Measurements from ENCODE around the gene LRP2. TPM values are rescaled to one million over a fixed set of nuclear protein-coding genes. Genes with fewer than 3 reads are reported as not detected.

LRP2 gene
- total RNA-seq, 1 donor from 2014 or later, result 0.28 TPM

DNA sequence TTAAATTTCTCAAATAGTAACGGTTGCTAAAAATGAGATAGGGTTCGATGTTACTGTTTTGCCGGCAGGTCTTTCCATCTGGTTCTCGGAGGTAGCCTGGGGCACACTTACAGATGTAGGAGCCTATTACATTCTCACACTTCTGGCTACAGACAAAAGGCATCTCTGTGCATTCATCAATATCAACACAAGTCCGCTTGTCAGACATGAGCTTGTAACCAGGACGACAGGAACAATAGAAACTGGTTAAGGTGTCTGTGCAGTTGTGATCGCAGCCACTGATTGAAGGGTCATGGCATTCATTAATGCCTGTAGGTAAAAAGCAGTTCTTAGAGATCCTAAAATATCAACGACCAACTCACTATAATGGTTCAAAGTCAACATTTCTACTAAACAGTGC is 176.6 kb downstream of the LRP2 start:
- H3K27me3 Mint-ChIP-seq, result peaks cover 7% of the 10 kb centered on the region
- no peaks in the 10 kb centered on the region for H3K9me3 Mint-ChIP-seq
- H3K27ac Mint-ChIP-seq, result no peak overlapping the region
- no peak for DNase-seq
- no peaks in the 10 kb centered on the region for H3K4me1 Mint-ChIP-seq
- no peaks in the 10 kb centered on the region for H3K36me3 Mint-ChIP-seq (ENCODE audit: low read depth)
- H3K4me3 Mint-ChIP-seq, result no peak overlapping the region
- intact Hi-C loops (cut with micrococcal nuclease), result no loop called here

DNA sequence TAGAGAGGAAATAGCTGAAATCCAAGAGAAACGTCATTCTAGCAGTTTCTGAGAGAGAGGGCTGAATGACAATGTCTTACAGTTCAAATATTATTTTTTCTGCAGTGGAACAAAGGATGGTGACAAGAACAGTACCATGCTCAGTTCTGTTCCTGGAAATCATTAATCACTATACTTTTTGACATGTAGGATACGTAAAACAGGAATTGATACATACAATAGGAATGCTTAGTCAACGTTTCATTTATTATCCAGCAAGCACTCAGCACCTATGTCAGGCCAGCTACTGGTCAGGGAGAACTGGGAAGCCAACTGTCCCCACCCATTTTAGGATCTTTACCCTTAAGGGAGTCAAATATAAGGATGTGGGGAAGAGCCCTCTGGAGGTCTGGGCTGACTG is 178.3 kb downstream of the LRP2 start:
- H3K4me3 Mint-ChIP-seq, result no peak overlapping the region
- no peaks in the 10 kb centered on the region for H3K36me3 Mint-ChIP-seq (ENCODE audit: low read depth)
- peaks cover 5% of the 10 kb centered on the region for H3K27me3 Mint-ChIP-seq
- H3K27ac Mint-ChIP-seq, result no peak overlapping the region
- no peaks in the 10 kb centered on the region for H3K4me1 Mint-ChIP-seq
- no peaks in the 10 kb centered on the region for H3K9me3 Mint-ChIP-seq
- DNase-seq, result no peak
- intact Hi-C loops (cut with micrococcal nuclease), result no loop called here

DNA sequence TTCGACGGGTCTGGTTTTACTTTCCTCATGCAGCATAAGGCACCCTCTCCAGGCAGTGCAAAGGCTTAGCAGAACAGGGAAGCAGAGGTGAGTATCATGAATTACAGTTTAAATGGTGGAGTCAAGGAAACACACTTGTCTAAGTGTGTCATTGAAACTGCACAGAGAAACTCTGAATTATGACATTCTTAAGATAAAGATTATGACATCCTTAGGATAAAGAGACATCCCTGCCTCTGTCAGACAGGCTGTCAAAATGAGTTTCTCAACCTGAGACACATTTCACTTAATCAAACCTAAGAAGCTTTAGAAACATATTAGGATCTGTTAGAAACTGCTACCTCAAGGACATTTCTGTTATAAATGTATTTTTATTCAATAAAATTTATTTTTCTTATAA is 179.8 kb downstream of the LRP2 start:
- no peaks in the 10 kb centered on the region for H3K36me3 Mint-ChIP-seq (ENCODE audit: low read depth)
- H3K9me3 Mint-ChIP-seq, result no peaks in the 10 kb centered on the region
- DNase-seq, result no peak
- intact Hi-C loops (cut with micrococcal nuclease), result no loop called here
- peaks cover 5% of the 10 kb centered on the region for H3K27me3 Mint-ChIP-seq
- no peak overlapping the region for H3K4me3 Mint-ChIP-seq
- H3K27ac Mint-ChIP-seq, result no peak overlapping the region
- no peaks in the 10 kb centered on the region for H3K4me1 Mint-ChIP-seq

DNA sequence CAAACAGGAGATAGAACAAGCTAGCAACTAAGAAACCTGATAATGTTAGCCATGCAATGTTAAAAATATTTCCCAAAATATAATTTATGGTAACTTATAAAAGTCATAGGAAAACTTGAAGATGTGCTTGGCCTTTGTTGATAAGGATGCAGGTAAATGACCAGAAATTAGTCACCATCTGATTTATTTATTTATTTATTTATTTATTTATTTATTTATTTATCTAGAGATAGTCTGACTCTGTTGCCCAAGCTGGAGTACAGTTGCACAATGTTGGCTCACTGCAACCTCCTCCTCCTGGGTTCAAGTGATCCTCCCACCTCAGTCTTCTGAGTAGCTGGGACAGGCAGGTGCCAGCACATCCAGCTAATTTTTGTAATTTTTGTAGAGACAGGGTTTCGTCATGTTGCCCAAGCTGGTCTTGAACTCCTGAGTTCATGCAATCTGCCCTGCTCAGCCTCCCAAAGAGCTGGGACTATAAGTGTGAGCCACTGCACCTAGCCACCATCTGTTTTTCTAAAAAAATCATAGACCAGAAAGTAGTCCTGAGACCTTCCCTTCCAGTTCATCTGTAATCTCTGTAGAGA is 183.4 kb downstream of the LRP2 start:
- intact Hi-C loops (cut with micrococcal nuclease), result no loop called here
- H3K27me3 Mint-ChIP-seq, result peaks cover 6% of the 10 kb centered on the region
- H3K36me3 Mint-ChIP-seq (ENCODE audit: low read depth), result no peaks in the 10 kb centered on the region
- no peaks in the 10 kb centered on the region for H3K9me3 Mint-ChIP-seq
- H3K27ac Mint-ChIP-seq, result no peak overlapping the region
- DNase-seq, result no peak
- H3K4me3 Mint-ChIP-seq, result no peak overlapping the region
- H3K4me1 Mint-ChIP-seq, result no peaks in the 10 kb centered on the region

DNA sequence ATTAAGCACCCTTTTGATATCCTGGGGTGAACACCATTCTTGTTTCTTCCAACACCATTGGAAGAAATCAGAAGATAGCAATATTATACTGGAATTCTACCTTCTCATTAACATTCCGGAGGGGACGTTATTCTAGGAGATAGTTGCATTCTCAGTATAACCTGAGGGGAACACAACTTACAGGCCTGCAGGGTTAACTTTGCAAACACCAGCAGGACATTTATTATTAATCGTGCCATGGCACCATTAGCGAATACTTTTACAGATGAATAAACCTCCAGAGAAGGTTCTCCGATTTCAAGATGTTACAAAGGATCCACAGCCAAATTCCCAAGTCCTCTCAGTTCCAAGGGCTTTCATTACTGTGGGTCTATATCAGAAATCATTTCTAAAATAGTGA is 184.0 kb downstream of the LRP2 start:
- no peaks in the 10 kb centered on the region for H3K4me1 Mint-ChIP-seq
- H3K4me3 Mint-ChIP-seq, result no peak overlapping the region
- H3K9me3 Mint-ChIP-seq, result no peaks in the 10 kb centered on the region
- peaks cover 6% of the 10 kb centered on the region for H3K27me3 Mint-ChIP-seq
- H3K36me3 Mint-ChIP-seq (ENCODE audit: low read depth), result no peaks in the 10 kb centered on the region
- no peak for DNase-seq
- H3K27ac Mint-ChIP-seq, result no peak overlapping the region
- intact Hi-C loops (cut with micrococcal nuclease), result no loop called here

DNA sequence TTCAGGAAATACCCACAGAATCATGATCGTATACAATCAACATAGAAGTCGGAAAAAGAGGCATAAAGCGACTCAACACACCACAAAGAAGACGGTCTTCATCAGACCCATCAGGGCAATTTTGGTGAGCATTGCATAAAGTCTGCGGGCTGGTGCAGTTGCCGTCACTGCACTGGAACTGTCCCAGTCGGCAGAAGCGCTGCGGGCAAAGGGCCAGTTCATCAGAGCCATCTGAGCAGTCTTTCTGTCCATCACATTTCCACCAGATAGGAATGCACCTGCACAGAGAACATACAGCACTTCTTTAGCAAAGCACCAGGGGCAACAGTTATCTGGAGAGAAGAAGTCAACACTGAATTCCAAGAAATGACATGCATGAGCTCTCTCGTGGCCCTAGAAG is 187.2 kb downstream of the LRP2 start:
- no peaks in the 10 kb centered on the region for H3K4me1 Mint-ChIP-seq
- no peak overlapping the region for H3K27ac Mint-ChIP-seq
- no peak overlapping the region for H3K4me3 Mint-ChIP-seq
- no peak for DNase-seq
- intact Hi-C loops (cut with micrococcal nuclease), result no loop called here
- no peaks in the 10 kb centered on the region for H3K9me3 Mint-ChIP-seq
- H3K27me3 Mint-ChIP-seq, result peaks cover 6% of the 10 kb centered on the region
- H3K36me3 Mint-ChIP-seq (ENCODE audit: low read depth), result no peaks in the 10 kb centered on the region

DNA sequence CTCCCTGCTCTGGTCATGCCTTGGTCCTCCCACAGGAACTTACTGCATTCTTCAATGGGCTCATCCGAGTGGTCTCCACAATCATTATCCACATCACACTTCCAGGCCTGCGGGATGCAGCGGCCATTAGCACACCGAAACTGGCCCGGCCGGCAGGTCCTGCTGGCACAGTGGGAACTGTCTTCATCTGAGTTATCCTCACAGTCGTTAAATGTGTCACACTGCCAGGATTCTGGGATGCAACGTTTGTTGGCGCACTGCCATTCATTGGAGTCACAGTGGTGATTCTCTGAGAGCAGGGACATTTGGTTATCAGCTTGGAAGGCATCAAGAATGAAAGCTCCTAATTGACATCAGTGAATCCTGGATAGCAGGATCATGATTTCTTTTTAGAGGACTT is 188.5 kb downstream of the LRP2 start:
- no peak overlapping the region for H3K4me3 Mint-ChIP-seq
- H3K27ac Mint-ChIP-seq, result no peak overlapping the region
- H3K36me3 Mint-ChIP-seq (ENCODE audit: low read depth), result no peaks in the 10 kb centered on the region
- H3K9me3 Mint-ChIP-seq, result no peaks in the 10 kb centered on the region
- DNase-seq, result no peak
- peaks cover 6% of the 10 kb centered on the region for H3K27me3 Mint-ChIP-seq
- H3K4me1 Mint-ChIP-seq, result no peaks in the 10 kb centered on the region
- intact Hi-C loops (cut with micrococcal nuclease), result no loop called here

DNA sequence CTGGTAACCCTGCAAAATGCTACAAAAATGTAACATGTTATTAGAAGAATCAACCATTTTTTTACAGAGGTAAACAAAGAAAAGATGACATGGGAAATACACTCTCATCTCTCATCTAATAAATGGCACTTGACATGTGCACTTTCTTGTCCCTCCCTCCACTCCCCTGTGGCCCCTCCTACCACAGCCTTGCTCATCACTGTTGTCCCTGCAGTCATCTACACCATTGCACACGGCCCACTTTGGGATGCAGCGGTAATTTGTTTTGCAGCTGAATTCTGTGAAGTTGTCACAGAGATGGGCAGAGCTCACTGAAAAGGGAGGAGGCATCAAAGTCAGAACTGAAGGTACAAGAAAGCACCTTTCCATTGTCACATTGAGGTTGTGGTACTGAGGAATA is 189.4 kb downstream of the LRP2 start:
- DNase-seq, result no peak
- Mint-ChIP-seq H3K27ac (no peak overlapping the region), H3K4me3 (no peak overlapping the region), H3K27me3 (peaks cover 6% of the 10 kb centered on the region), H3K9me3 (no peaks in the 10 kb centered on the region), H3K4me1 (no peaks in the 10 kb centered on the region), H3K36me3 (ENCODE audit: low read depth) (no peaks in the 10 kb centered on the region)
- intact Hi-C loops (cut with micrococcal nuclease), result no loop called here

DNA sequence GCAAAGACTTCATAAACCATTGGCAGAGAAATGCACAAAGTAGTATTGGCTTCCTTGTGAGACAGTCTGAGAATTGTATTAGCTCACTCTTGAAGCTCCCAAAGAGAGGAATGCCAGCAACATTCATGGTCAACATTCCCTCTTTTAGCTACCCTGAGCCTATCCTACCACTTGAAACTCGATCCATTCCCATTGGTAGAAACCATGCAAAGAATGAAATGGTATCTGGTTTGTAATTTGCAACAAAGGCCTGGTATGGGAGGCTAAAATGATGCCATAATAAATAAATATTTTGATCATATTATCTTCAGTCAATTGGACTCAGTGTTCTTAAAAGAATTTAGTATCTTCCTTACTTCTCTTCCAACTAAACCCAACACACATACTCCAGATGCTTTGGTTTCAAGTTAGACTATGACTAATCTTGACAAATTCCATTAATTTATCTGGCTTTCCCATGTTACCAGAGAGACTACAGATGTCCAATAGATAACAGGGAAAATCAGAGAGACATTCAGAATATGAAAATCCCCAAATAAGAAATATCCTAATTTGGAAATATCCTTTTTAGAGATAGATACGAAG is 190.1 kb downstream of the LRP2 start:
- H3K4me3 Mint-ChIP-seq, result no peak overlapping the region

DNA sequence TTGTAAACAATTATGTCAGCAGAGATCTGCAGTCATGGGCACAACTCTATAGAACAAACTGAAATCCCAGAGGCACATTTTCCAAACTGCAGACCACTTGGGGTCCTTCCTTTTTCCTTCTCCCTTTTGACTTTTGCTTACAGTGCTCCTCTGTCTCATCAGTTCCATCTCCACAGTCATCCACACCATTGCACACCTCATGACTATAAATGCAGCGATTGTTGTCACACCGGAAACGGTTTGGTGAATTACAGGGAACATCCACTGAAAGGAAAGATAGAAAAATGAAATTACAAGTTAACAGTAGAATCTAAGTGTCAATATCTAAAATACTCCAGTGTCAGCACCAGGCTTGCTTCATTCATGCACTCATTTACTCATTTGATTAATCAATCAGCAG is 196.5 kb downstream of the LRP2 start:
- no peak overlapping the region for H3K4me3 Mint-ChIP-seq
- no peak overlapping the region for H3K27ac Mint-ChIP-seq
- peaks cover 8% of the 10 kb centered on the region for H3K27me3 Mint-ChIP-seq
- DNase-seq, result no peak
- H3K9me3 Mint-ChIP-seq, result peaks cover 3% of the 10 kb centered on the region
- intact Hi-C loops (cut with micrococcal nuclease), result no loop called here
- H3K4me1 Mint-ChIP-seq, result no peaks in the 10 kb centered on the region
- H3K36me3 Mint-ChIP-seq (ENCODE audit: low read depth), result no peaks in the 10 kb centered on the region

More for the DNA sequence above, 190.1 kb downstream of the LRP2 start:
- no peaks in the 10 kb centered on the region for H3K9me3 Mint-ChIP-seq
- no peaks in the 10 kb centered on the region for H3K36me3 Mint-ChIP-seq (ENCODE audit: low read depth)
- DNase-seq, result no peak
- no peak overlapping the region for H3K27ac Mint-ChIP-seq
- intact Hi-C loops (cut with micrococcal nuclease), result no loop called here
- no peaks in the 10 kb centered on the region for H3K4me1 Mint-ChIP-seq
- H3K27me3 Mint-ChIP-seq, result peaks cover 6% of the 10 kb centered on the region

DNA sequence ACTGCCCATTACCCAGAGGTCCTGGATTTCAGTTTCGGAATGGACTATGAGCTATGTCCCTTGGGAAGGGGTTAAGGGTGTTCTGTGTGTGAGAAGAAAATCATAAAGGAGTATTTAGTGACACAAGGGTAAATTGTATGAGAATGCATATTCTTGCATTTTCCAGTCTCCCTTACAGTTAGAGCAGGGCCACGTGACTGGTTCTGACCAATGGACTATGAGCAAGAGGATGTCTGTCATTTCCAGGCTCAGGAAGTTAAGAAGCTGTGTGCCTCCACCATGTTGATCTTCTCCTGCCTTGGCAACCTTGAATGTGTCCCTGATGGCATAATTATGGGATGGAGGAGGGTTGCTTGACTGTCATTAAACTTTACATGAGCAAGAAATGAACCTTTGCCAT is 198.0 kb downstream of the LRP2 start:
- Mint-ChIP-seq H3K36me3 (ENCODE audit: low read depth) (no peaks in the 10 kb centered on the region), H3K9me3 (peaks cover 3% of the 10 kb centered on the region), H3K4me1 (no peaks in the 10 kb centered on the region), H3K27ac (no peak overlapping the region), H3K4me3 (no peak overlapping the region), H3K27me3 (peaks cover 14% of the 10 kb centered on the region)
- intact Hi-C loops (cut with micrococcal nuclease), result no loop called here
- no peak for DNase-seq

DNA sequence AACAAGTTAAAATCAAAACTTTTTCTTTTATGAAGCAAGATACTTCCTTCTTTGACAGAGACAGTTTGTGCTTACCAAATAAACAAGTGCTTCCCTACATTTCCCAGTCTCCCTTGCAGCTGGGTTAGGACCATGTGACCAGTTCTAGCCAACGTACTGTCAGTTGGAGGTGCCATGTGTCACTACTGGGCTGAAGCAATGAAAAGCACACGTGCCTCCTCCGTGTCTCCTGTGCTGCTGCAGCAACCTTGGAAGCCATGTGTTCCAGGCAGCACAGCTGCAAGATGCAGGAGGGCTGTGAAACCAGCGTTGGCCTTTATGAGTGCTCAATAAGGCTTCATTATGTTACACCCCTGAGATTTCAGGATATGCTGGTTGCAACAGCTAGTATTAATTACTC is 199.7 kb downstream of the LRP2 start:
- intact Hi-C loops (cut with micrococcal nuclease), result no loop called here
- Mint-ChIP-seq H3K9me3 (peaks cover 3% of the 10 kb centered on the region), H3K27ac (no peak overlapping the region), H3K4me1 (no peaks in the 10 kb centered on the region), H3K27me3 (peaks cover 18% of the 10 kb centered on the region), H3K4me3 (no peak overlapping the region), H3K36me3 (ENCODE audit: low read depth) (no peaks in the 10 kb centered on the region)
- no peak for DNase-seq

DNA sequence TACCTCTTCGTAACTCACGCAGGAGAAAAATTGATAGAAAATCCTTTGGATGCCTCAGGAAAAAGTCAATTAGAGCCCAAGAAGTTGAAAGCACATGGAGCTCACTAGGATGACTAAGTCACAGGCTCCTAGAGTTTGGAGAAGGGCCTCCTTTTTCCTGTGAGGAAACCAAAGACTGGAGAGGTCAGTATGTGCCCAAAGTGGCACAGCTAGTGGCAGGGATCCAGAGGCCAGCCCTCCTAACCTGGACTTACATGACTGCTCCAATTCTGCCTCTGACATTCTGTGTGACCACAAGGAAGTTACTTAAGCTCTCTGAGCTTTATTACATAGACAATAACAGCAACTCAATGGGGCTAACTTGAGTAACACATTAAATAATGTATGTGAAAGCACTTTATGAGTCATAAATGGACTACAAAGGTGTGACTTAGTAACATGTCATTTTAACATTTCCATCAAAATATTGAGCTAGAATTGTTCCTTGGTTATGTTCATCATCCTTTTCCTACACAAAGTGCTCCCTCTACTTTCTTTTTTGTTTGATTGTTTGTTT is 201.3 kb downstream of the LRP2 start:
- Mint-ChIP-seq H3K36me3 (ENCODE audit: low read depth) (no peaks in the 10 kb centered on the region), H3K9me3 (peaks cover 2% of the 10 kb centered on the region), H3K27ac (no peak overlapping the region), H3K4me3 (no peak overlapping the region), H3K27me3 (peaks cover 18% of the 10 kb centered on the region), H3K4me1 (no peaks in the 10 kb centered on the region)
- no peak for DNase-seq
- intact Hi-C loops (cut with micrococcal nuclease), result no loop called here

DNA sequence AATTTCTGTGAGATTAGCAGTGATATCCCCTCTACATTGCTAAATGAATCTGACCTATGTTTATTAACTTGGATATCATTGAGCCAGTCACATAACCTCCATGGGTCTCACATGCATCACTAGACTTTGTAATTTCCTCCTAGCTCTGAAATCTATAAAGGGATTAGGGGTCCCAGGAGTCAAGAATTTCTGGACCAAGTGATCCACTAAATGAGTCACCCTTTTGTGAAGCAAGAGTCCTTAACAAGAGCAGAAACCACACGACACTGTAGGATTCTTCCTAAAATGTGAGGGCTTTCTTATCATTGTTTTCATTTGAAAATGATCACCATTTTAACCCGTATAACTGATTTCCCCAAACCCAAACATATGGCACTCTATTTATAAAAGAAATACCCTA is 202.6 kb downstream of the LRP2 start:
- intact Hi-C loops (cut with micrococcal nuclease), result no loop called here
- H3K4me1 Mint-ChIP-seq, result no peaks in the 10 kb centered on the region

DNA sequence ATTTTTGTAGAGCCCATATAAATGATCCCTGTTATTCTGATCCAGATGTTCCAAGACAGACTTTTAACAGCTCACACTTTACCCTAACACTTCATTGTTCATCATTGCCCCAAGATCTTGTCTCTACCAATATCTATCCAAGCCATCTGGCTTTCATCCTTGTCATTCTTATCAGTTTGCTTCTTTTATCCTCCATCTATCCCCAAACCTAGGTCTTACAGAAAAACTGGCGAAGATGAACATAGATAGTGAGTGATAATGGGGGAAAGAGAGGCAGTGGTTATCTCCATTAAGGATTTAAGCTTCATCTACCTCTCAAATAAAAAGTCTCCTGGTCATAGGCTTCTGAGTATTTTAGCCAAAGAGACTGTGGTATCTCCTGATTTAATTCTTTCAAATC is 203.5 kb downstream of the LRP2 start:
- DNase-seq, result no peak
- Mint-ChIP-seq H3K27ac (no peak overlapping the region), H3K4me1 (no peaks in the 10 kb centered on the region), H3K9me3 (peaks cover 2% of the 10 kb centered on the region), H3K27me3 (peaks cover 21% of the 10 kb centered on the region), H3K4me3 (no peak overlapping the region), H3K36me3 (ENCODE audit: low read depth) (no peaks in the 10 kb centered on the region)
- intact Hi-C loops (cut with micrococcal nuclease), result no loop called here

More for the DNA sequence above, 202.6 kb downstream of the LRP2 start:
- Mint-ChIP-seq H3K9me3 (no peaks in the 10 kb centered on the region), H3K4me3 (no peak overlapping the region), H3K27me3 (peaks cover 19% of the 10 kb centered on the region), H3K27ac (no peak overlapping the region), H3K36me3 (ENCODE audit: low read depth) (no peaks in the 10 kb centered on the region)
- DNase-seq, result no peak
